Raji (cell line): ENCODE data around the gene BHLHE40.

Experiments used
- POLR2A ChIP-seq: IDR thresholded peaks from 2 replicates; pipeline ENCODE4 v1.6.1; 2011; ENCODE audit warnings: low read depth, low read length, control low read depth; ENCODE audit not compliant: insufficient read depth

The BHLHE40 gene

DNA sequence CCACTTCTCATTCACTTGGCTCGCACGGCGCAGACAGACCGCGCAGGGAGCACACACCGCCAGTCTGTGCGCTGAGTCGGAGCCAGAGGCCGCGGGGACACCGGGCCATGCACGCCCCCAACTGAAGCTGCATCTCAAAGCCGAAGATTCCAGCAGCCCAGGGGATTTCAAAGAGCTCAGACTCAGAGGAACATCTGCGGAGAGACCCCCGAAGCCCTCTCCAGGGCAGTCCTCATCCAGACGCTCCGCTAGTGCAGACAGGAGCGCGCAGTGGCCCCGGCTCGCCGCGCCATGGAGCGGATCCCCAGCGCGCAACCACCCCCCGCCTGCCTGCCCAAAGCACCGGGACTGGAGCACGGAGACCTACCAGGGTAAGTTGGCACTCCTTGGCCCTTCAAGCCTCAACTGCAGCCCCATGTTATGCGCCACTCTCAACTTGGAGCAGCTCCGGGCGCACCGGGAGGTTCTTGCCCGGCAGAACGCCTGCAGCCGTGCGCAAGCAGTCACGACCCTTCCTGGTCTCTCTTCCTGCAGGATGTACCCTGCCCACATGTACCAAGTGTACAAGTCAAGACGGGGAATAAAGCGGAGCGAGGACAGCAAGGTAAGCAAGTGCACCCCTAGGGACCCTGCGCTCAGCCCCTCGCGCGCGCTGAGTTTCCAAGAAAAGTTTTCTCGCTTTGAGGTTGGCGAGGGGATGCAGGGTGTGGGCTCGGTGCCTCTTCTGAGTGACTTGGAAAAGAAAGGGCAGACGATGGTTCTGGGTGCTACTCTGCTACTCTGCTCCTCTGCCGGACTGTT lies at the start of gene BHLHE40:
TSS of gene BHLHE40 (plus strand) at position 10 of the 801 bp plus-strand sequence. CDS start at position 292, 282 bp downstream.
- no peak for TF ChIP-seq POLR2A

DNA sequence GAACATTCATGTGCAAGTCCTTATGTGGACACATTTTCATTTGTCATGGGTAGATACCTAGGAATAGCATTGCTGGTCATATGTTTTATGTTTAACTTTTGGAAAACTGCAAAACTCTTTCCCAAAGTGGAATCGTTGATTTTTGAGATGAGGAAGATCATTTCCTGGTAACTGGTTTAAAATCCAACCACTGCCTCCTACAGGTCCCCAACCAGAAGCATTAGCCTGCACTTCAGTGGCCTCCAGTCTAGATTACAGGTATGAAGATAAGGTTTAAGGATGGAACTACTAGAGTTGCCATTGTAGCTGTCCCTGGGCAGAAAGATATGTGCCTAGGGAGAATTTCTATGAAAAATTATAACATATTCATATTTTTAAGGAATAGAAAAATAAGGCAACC lies 48.7 kb upstream of the BHLHE40 start:
- TF ChIP-seq POLR2A, result no peak

DNA sequence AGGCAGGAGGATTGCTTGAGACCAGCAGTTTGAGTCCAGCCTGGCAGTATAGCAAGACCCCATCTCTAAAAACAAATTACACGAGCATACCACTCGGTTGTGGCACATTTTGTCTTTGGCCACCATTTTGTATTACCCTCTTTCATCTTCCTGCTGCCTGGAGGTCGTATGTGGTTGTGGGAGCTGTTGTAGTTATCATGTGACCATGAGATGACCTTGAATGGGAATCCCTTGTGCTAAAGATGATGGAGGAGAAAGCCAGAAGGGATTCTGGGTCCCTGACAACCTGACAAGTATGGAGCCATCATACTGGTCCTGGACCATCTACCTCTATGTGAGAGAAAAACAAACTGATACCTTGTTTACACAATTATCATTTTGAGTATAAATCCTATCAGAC lies 45.2 kb upstream of the BHLHE40 start:
- no peak for TF ChIP-seq POLR2A

DNA sequence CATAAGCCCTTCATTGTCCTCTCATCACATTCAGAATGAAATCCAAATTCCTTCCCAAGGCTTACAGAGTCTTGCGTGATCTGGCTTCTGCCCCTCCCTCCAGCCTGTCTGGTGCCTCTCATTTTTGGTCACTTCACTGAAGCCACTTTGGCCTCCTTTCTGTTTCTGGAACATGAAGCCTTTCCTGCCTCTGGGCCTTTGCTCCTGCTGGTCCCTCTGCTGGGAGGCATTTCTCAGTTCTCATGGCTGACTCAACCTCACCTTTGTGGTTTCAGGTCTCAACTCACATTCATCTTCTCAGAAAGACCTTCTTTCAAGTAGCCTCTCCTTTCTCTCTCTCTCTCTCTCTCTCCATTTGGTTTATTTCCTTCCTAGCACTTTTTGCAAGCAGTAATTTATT lies 43.9 kb upstream of the BHLHE40 start:
- no peak for TF ChIP-seq POLR2A

DNA sequence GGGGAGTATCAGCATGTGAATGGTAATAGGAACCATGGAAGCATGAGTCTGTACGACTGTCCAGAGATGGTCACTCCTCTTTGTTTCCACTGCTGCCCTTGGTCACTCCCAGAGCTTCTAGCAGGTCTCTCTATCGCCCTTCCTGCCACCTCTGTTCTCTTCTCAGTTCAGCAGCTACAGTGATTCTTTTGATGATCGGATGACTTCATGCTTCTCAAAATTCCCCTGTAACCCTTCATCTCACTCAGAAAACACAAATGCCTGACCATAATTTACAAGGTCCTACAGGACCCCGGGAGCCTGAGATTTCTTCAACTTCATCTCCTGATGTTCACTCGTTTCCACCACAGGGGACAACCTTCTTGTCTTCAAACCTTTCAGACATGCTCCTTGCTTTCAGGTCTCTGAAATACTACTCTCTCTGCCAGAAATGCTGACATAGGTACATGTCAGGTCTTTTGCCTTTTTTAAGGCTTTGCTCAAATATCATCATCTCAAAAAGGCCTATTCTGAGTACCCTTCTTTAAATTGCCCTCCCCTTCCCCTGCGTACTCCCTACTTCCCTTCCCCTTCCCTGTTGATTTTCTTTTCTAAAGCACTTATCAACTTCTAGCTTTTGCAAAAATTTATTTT lies 42.1 kb upstream of the BHLHE40 start:
- TF ChIP-seq POLR2A, result no peak

DNA sequence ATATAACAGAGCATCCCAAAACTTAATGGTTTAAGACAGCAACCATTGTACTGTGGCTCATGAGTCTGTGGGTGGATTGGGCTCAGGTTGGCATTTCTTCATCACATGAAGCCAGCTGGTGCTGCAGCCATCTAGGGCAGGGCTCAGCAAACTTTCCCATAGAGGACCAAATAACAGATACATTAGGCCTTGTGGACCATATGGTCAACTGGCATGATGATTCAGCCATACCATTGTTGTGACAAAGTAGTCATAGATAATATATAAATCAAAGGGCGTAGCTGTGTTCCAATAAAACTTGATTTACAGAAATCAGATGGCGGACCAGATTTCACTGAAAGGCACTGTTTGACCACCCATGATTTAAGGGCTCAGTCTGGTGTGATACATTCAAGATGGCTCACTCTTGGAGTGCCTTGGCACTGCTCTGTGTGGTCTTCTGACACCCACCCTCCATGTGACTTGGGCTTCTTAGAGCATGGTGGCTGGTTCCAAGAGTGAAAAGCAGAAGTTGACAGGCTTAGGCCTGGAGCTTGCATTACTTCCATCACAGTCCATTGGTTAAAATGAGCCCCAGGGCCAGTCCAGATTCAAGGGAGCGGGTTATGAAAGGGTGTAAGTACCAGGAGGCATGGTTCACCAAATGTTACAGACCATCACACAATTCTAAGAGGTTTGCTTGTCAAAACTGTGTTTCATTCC lies 40.8 kb upstream of the BHLHE40 start:
- no peak for TF ChIP-seq POLR2A

GRCh38 chr3:4939276-4939675 lies 40.0 kb upstream of the BHLHE40 start:
- TF ChIP-seq POLR2A, result no peak

DNA sequence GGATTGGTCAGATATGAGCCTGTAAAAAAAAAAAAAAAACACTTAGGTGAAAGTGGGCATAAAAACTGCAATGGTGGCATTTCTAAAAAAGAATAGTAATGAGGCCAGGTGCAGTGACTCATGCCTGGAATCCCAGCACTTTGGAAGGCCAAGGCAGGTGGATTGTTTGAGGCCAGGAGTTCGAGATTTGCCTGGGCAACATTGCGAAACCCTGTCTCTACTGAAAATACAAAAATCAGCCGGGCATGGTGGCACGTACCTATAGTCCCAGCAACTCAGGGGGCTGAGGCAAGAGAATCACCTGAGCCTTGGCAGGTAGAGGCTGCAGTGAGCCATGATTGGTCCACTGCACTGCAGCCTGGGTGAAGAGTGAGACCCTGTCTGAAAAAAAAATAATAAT lies 38.3 kb upstream of the BHLHE40 start:
- no peak for TF ChIP-seq POLR2A

GRCh38 chr3:4943549-4943948 lies 35.7 kb upstream of the BHLHE40 start:
- no peak for TF ChIP-seq POLR2A

DNA sequence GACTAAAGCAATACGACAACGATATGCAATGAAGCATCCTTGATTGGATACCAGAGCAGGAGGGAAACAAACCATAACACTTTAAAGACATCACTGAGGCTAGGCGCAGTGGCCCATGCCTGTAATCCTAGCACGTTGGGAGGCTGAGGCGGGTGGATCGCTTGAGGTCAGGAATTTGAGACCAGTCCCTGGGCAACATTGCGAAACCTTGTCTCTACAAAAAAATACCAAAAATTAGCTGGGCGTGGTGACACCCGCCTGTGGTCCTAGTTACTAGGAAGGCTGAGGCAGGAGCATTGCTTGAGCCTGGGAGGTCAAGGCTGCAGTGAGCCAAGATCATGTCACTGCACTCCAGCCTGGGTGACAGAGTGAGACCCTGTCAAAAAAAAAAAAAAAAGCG lies 33.9 kb upstream of the BHLHE40 start:
- no peak for TF ChIP-seq POLR2A

GRCh38 chr3:4947028-4947427 lies 32.2 kb upstream of the BHLHE40 start:
- no peak for TF ChIP-seq POLR2A

DNA sequence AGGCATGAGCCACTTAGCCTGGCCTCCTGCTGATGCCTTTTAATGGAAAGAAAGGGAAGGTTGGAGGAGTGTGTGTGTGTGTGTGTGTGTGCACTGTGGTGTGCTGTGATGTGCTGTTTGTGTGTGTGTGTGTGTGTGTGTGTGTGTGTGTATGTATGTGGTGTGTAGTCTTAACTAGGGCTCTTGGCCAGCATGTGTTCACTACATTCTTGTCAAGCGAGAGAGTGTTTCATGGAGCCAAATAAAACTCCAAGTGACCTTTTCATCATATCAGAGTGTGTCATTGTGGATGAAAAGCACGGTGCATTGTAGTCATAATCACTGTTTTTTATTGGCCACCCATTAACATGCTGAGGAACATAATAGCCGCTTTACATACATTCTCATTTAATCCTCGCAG lies 30.8 kb upstream of the BHLHE40 start:
- TF ChIP-seq POLR2A, result no peak

DNA sequence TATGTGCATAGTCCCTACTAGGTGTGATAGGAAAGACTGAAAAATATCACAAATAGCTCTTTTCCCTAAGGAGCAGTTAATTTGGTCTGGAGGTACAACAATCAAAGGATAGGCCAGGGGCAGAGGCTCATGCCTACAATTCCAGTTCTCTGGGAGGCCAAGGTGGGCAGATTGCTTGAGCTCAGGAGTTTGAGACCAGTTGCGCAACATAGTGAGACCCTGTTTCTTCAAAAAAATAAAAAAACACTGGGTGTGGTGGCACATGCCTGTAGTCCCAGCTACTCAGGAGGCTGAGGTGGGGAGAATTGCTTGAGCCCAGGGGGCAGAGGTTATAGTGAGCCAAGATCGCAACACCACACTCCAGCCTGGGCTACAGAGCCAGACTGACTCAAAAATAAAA lies 30.2 kb upstream of the BHLHE40 start:
- TF ChIP-seq POLR2A, result no peak

- TF ChIP-seq POLR2A, result no peak
Observed at GRCh38 chr3:4949659-4950058, 29.6 kb upstream of the BHLHE40 start.

DNA sequence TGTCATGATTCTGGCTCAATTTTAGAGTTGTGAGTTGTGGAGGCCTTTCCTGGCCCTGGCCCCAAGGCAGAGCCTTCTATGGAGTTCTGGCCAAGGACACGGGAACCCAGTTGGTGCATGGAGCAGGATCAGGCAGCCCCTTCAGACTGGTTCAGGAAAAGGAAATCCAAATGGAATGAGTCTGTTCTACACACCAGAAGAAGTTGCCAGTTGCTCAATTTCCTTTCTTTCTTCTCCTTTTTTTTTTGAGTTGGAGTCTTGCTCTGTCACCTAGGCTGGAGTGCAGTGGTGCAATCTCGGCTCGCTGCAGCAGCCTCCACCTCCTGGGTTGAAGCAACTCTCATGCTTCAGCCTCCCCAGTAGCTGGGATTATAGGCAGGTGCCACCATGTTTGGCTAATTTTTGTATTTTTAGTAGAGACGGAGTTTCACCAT lies 28.9 kb upstream of the BHLHE40 start:
- no peak for TF ChIP-seq POLR2A

DNA sequence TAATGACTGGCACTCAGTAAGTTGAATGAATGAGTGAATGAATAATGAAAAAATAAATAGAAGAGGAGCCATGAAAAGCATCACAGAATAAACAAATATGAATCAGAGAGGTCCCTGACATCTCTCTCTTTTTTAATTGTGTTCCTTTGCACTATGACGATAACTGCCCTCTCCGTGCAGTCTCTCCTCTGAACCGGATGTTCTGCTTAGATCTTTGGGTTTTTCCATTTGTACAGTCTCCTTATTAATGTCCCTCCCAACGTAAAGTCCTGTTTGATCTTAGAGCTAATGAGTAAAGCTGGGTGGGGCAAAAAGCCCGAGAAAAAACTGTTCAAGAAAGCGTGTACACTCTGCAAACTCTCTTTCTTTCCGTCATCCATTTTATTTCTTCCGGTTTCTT lies 28.3 kb upstream of the BHLHE40 start:
- TF ChIP-seq POLR2A, result no peak
